ENCODE results near the gene ATP8B4. TPM values are rescaled to one million over a fixed set of nuclear protein-coding genes. Genes with fewer than 3 reads are reported as not detected.

Gene ATP8B4
- total RNA-seq, 1 experiment from 2014 or later = 0.20 TPM

GRCh38 chr15:50124631-50125030 lies 5.6 kb upstream of the ATP8B4 start:
- TF ChIP-seq EZH2 (IDR thresholded peaks at IDR 0.05; ENCODE audit: low read depth) (no peak), CTCF (conservative IDR thresholded peaks at IDR 0.05) (no peak)
- no peaks in the 10 kb centered on the region for H3K9me2 ChIP-seq (ENCODE audit: insufficient read depth)
- H4K20me1 ChIP-seq (ENCODE audit: insufficient read depth) = no peaks in the 10 kb centered on the region
- H3K9me3 ChIP-seq (ENCODE audit: insufficient read depth, low read depth) = no peaks in the 10 kb centered on the region
- no peak overlapping the region for H2AFZ ChIP-seq
- no peak overlapping the region for H3K4me2 ChIP-seq
- no peak for DNase-seq
- no peaks in the 10 kb centered on the region for H3K36me3 ChIP-seq (ENCODE audit: low read depth)
- intact Hi-C loops (cut with micrococcal nuclease; ENCODE audit: unreplicated experiment) = no loop called here
- no peak overlapping the region for H3K27ac ChIP-seq
- ChIA-PET CTCF (no interaction called here), POLR2A (ENCODE audit: unreplicated experiment) (no interaction called here)
- H3K4me1 ChIP-seq (replicated peaks; ENCODE audit: insufficient read depth) = no peaks in the 10 kb centered on the region
- BruUV-seq (replicated peaks) = no TSS peak
- H3K4me3 ChIP-seq = no peak overlapping the region
- no peaks in the 10 kb centered on the region for H3K27me3 ChIP-seq (ENCODE audit: insufficient read depth, low read depth)
- no peaks in the 10 kb centered on the region for H3F3A ChIP-seq (ENCODE audit: insufficient read depth, low read depth)
- no peaks in the 10 kb centered on the region for H3K79me2 ChIP-seq (ENCODE audit: low read depth)

GRCh38 chr15:50123861-50124557 lies 5.0 kb upstream of the ATP8B4 start:
- Histone ChIP-seq H3K4me1 (replicated peaks; ENCODE audit: insufficient read depth) (no peaks in the 10 kb centered on the region), H4K20me1 (ENCODE audit: insufficient read depth) (no peaks in the 10 kb centered on the region), H3F3A (ENCODE audit: insufficient read depth, low read depth) (no peaks in the 10 kb centered on the region), H3K79me2 (ENCODE audit: low read depth) (no peaks in the 10 kb centered on the region), H3K27ac (no peak overlapping the region), H3K4me3 (no peak overlapping the region), H3K36me3 (ENCODE audit: low read depth) (no peaks in the 10 kb centered on the region), H3K9me3 (ENCODE audit: insufficient read depth, low read depth) (no peaks in the 10 kb centered on the region), H3K27me3 (ENCODE audit: insufficient read depth, low read depth) (no peaks in the 10 kb centered on the region), H3K9me2 (ENCODE audit: insufficient read depth) (no peaks in the 10 kb centered on the region), H2AFZ (no peak overlapping the region), H3K4me2 (no peak overlapping the region)
- ChIA-PET POLR2A (ENCODE audit: unreplicated experiment) (no interaction called here), CTCF (no interaction called here)
- intact Hi-C loops (cut with micrococcal nuclease; ENCODE audit: unreplicated experiment) = no loop called here
- TF ChIP-seq CTCF (conservative IDR thresholded peaks at IDR 0.05) (no peak), EZH2 (IDR thresholded peaks at IDR 0.05; ENCODE audit: low read depth) (no peak)
- BruUV-seq (replicated peaks) = no TSS peak
- no peak for DNase-seq

GRCh38 chr15:50120729-50121128 lies 1.7 kb upstream of the ATP8B4 start:
- Histone ChIP-seq H3K27me3 (ENCODE audit: insufficient read depth, low read depth) (no peaks in the 10 kb centered on the region), H3K36me3 (ENCODE audit: low read depth) (no peaks in the 10 kb centered on the region), H3K9me2 (ENCODE audit: insufficient read depth) (no peaks in the 10 kb centered on the region), H2AFZ (no peak overlapping the region), H3K4me2 (no peak overlapping the region), H3K4me3 (no peak overlapping the region), H3K79me2 (ENCODE audit: low read depth) (no peaks in the 10 kb centered on the region), H3K27ac (no peak overlapping the region), H3K9me3 (ENCODE audit: insufficient read depth, low read depth) (no peaks in the 10 kb centered on the region), H4K20me1 (ENCODE audit: insufficient read depth) (no peaks in the 10 kb centered on the region), H3K4me1 (replicated peaks; ENCODE audit: insufficient read depth) (no peaks in the 10 kb centered on the region), H3F3A (ENCODE audit: insufficient read depth, low read depth) (no peaks in the 10 kb centered on the region)
- BruUV-seq (replicated peaks) = no TSS peak
- ChIA-PET POLR2A (ENCODE audit: unreplicated experiment) (no interaction called here), CTCF (no interaction called here)
- intact Hi-C loops (cut with micrococcal nuclease; ENCODE audit: unreplicated experiment) = no loop called here
- no peak for TF ChIP-seq CTCF (conservative IDR thresholded peaks at IDR 0.05)
- no peak for TF ChIP-seq EZH2 (IDR thresholded peaks at IDR 0.05; ENCODE audit: low read depth)
- DNase-seq = no peak
